Smooth muscle cell (in vitro differentiated cells): ENCODE results near the gene PHACTR1. TPM values are rescaled to one million over a fixed set of nuclear protein-coding genes. Genes with fewer than 3 reads are reported as not detected.

Experiments used
- DNase-seq: peaks from one replicate; lab custom pipeline; 2025; ENCODE audit not compliant: unreplicated experiment; lab: John Stamatoyannopoulos, UW
- H2AFZ ChIP-seq: fragments of 200-600 bp; sonication (generic); 2 replicates; pipeline ENCODE4 v1.6.0; 2016; ENCODE audit warnings: antibody characterized with exemption, low read depth, mild to moderate bottlenecking
- H3F3A ChIP-seq: fragments of 200-600 bp; sonication (generic); 2 replicates; pipeline ENCODE4 v1.6.0; 2017; ENCODE audit warnings: antibody characterized with exemption, low read depth
- H3K27ac ChIP-seq: fragments of 200-600 bp; sonication (generic); 2 replicates; pipeline ENCODE4 v1.5.1; 2016; ENCODE audit warnings: low read depth, mild to moderate bottlenecking
- H3K27me3 ChIP-seq: fragments of 200-600 bp; sonication (generic); 2 replicates; pipeline ENCODE4 v1.6.1; 2016; ENCODE audit warnings: low read depth, mild to moderate bottlenecking
- H3K36me3 ChIP-seq: fragments of 200-600 bp; sonication (generic); 2 replicates; pipeline ENCODE4 v1.5.1; 2016; ENCODE audit warnings: low read depth
- H3K4me1 ChIP-seq: fragments of 200-600 bp; sonication (generic); 2 replicates; pipeline ENCODE4 v1.5.1; 2016; ENCODE audit warnings: low read depth
- H3K4me2 ChIP-seq: fragments of 200-600 bp; sonication (generic); 2 replicates; pipeline ENCODE4 v1.6.0; 2016; ENCODE audit warnings: mild to moderate bottlenecking
- H3K4me3 ChIP-seq: fragments of 200-600 bp; sonication (generic); 2 replicates; pipeline ENCODE4 v1.5.1; 2016; ENCODE audit warnings: mild to moderate bottlenecking
- H3K79me2 ChIP-seq: fragments of 200-600 bp; sonication (generic); 2 replicates; pipeline ENCODE4 v1.6.0; 2016; ENCODE audit warnings: low read depth, mild to moderate bottlenecking
- H3K9ac ChIP-seq: fragments of 200-600 bp; sonication (generic); 2 replicates; pipeline ENCODE4 v1.6.0; 2016; ENCODE audit warnings: low read depth
- H3K9me3 ChIP-seq: fragments of 200-600 bp; sonication (generic); replicated peaks from 2 replicates; pipeline ENCODE4 v1.5.1; 2016; ENCODE audit warnings: low read depth
- H4K20me1 ChIP-seq: fragments of 200-600 bp; sonication (generic); 2 replicates; pipeline ENCODE4 v1.6.0; 2016; ENCODE audit warnings: low read depth
- CTCF ChIP-seq: fragments of 200-600 bp; sonication (generic); IDR thresholded peaks from 2 replicates; pipeline ENCODE4 v1.5.1; 2017; ENCODE audit warnings: borderline replicate concordance, mild to moderate bottlenecking, antibody characterized with exemption; ENCODE audit not compliant: insufficient read depth, poor library complexity, severe bottlenecking
- WGBS: methylation state at CpG from one replicate; pipeline ENCODE4 v1.1.7; 2016; ENCODE audit warnings: low lambda C conversion rate; 5-methylcytosine and 5-hydroxymethylcytosine counted together
- polyA plus RNA-seq: library from polyadenylated mRNA; unstranded; fragments of >200 nt; fragmentation: Nextera tagmentation; extraction: Ambion mirVana; gene quantifications from 2 replicates; pipeline ENCODE4 v1.2.1, GENCODE V29; 2016
- total RNA-seq: library from RNA; depleted of rRNA; stranded (reverse); fragments of >200 nt; gene quantifications from 2 replicates; pipeline ENCODE4 v1.2.3, GENCODE V29; 2014

The PHACTR1 gene
- total and polyA plus RNA-seq, 2 experiments from 2014 or later, result 0.09 to 0.67 TPM

GRCh38 chr6:12977206-12977605 is 260.6 kb downstream of the PHACTR1 start:
- Histone ChIP-seq H3K4me1 (no peaks in the 10 kb centered on the region), H2AFZ (no peak overlapping the region), H3K4me2 (no peak overlapping the region), H4K20me1 (no peaks in the 10 kb centered on the region), H3K9me3 (no peaks in the 10 kb centered on the region), H3K79me2 (no peaks in the 10 kb centered on the region), H3K9ac (no peak overlapping the region), H3K27ac (no peak overlapping the region), H3K4me3 (no peak overlapping the region), H3K27me3 (peaks cover 24% of the 10 kb centered on the region), H3F3A (no peaks in the 10 kb centered on the region), H3K36me3 (no peaks in the 10 kb centered on the region)
- no peak for DNase-seq
- no peak for TF ChIP-seq CTCF
- WGBS, result 92% methylated on average over 3 of the region's 3 CpGs

GRCh38 chr6:12977806-12978205 is 261.2 kb downstream of the PHACTR1 start:
- H3K79me2 ChIP-seq, result no peaks in the 10 kb centered on the region
- H3K36me3 ChIP-seq, result no peaks in the 10 kb centered on the region
- no peak overlapping the region for H3K4me3 ChIP-seq
- no peaks in the 10 kb centered on the region for H4K20me1 ChIP-seq
- H3K4me2 ChIP-seq, result no peak overlapping the region
- H3K9ac ChIP-seq, result no peak overlapping the region
- H3K27ac ChIP-seq, result no peak overlapping the region
- no peaks in the 10 kb centered on the region for H3F3A ChIP-seq
- TF ChIP-seq CTCF, result no peak
- H3K9me3 ChIP-seq, result no peaks in the 10 kb centered on the region
- no peaks in the 10 kb centered on the region for H3K4me1 ChIP-seq
- peaks cover 24% of the 10 kb centered on the region for H3K27me3 ChIP-seq
- 96% methylated on average over 4 of the region's 4 CpGs for WGBS
- H2AFZ ChIP-seq, result no peak overlapping the region
- DNase-seq, result no peak

GRCh38 chr6:12980741-12981140 is 264.2 kb downstream of the PHACTR1 start:
- no peaks in the 10 kb centered on the region for H3K9me3 ChIP-seq
- no peak overlapping the region for H3K27ac ChIP-seq
- WGBS, result 91% methylated on average over 4 of the region's 4 CpGs
- H3K27me3 ChIP-seq, result peaks cover 7% of the 10 kb centered on the region
- no peaks in the 10 kb centered on the region for H3K4me1 ChIP-seq
- no peaks in the 10 kb centered on the region for H3K79me2 ChIP-seq
- H3K36me3 ChIP-seq, result no peaks in the 10 kb centered on the region
- no peaks in the 10 kb centered on the region for H3F3A ChIP-seq
- no peak overlapping the region for H3K9ac ChIP-seq
- TF ChIP-seq CTCF, result no peak
- no peak overlapping the region for H3K4me3 ChIP-seq
- H2AFZ ChIP-seq, result no peak overlapping the region
- DNase-seq, result no peak
- H4K20me1 ChIP-seq, result no peaks in the 10 kb centered on the region
- no peak overlapping the region for H3K4me2 ChIP-seq

GRCh38 chr6:12984776-12985175 is 268.2 kb downstream of the PHACTR1 start:
- no peak for TF ChIP-seq CTCF
- no peak overlapping the region for H3K4me3 ChIP-seq
- no peak overlapping the region for H3K4me2 ChIP-seq
- no peak overlapping the region for H2AFZ ChIP-seq
- no peaks in the 10 kb centered on the region for H3K9me3 ChIP-seq
- peaks cover 3% of the 10 kb centered on the region for H3K27me3 ChIP-seq
- DNase-seq, result no peak
- WGBS, result 90% methylated on average over 2 of the region's 2 CpGs
- no peaks in the 10 kb centered on the region for H3K4me1 ChIP-seq
- no peaks in the 10 kb centered on the region for H3F3A ChIP-seq
- H3K79me2 ChIP-seq, result no peaks in the 10 kb centered on the region
- no peaks in the 10 kb centered on the region for H4K20me1 ChIP-seq
- no peak overlapping the region for H3K9ac ChIP-seq
- no peaks in the 10 kb centered on the region for H3K36me3 ChIP-seq
- no peak overlapping the region for H3K27ac ChIP-seq
